GM12878 (cell line): Measurements from ENCODE around the gene RRBP1. TPM values are rescaled to one million over a fixed set of nuclear protein-coding genes. Genes with fewer than 3 reads are reported as not detected.

Experiments used
- ATAC-seq: fragments of 200-7000 bp; cut with Tn5 transposase; 3 replicates; pipeline ENCODE4 v1.9.1; 2020; ENCODE audit warnings: mild to moderate bottlenecking, moderate library complexity
- BruUV-seq: library from RNA; stranded (reverse); fragments of 400-500 nt; replicated peaks from 2 replicates; lab custom pipeline; 2021; lab: Mats Ljungman, UMichigan
- CTCF ChIA-PET: fragments of 300-600 bp; sonication (Branson Sonifier 250); formaldehyde crosslinking; extraction: SDS; loops from one replicate; lab custom pipeline; 2021; ENCODE audit warnings: inconsistent platforms; lab: Yijun Ruan, JAX
- POLR2A ChIA-PET: fragments of 350-600 bp; formaldehyde crosslinking; extraction: SDS; loops from one replicate; lab custom pipeline; 2021; ENCODE audit warnings: inconsistent platforms; lab: Charles Lee
- RAD21 ChIA-PET: fragments of 300-600 bp; sonication (Branson Sonifier 250); formaldehyde crosslinking; loops from one replicate; lab custom pipeline; 2023; ENCODE audit warnings: antibody characterized with exemption; ENCODE audit not compliant: unreplicated experiment; lab: Charles Lee
- SMC1A ChIA-PET: fragments of 300-600 bp; sonication (Branson Sonifier 250); formaldehyde crosslinking; loops from one replicate; lab custom pipeline; 2023; ENCODE audit not compliant: unreplicated experiment, uncharacterized antibody; lab: Charles Lee
- DNase-seq: peaks from one replicate; pipeline ENCODE4 v3.0.0-alpha.2; 2011; ENCODE audit warnings: low read depth, low spot score
- FAIRE-seq: peaks from 3 replicates; lab custom pipeline; 2011; peaks lifted over from hg19 to GRCh38; lab: Jason Lieb, UNC
- H2AFZ ChIP-seq: 2 replicates; pipeline ENCODE4 v1.6.0; 2011; ENCODE audit warnings: low read depth, low read length, control low read depth; ENCODE audit not compliant: control insufficient read depth
- H3K27ac ChIP-seq: 2 replicates; pipeline ENCODE4 v1.5.1; 2011; ENCODE audit warnings: control low read depth; ENCODE audit not compliant: control insufficient read depth, insufficient read depth
- H3K27me3 ChIP-seq, 2 experiments: replicated peaks in 1 of 2; 2 replicates each; pipeline versions ENCODE4 v1.6.0 to v1.6.1; 2011; ENCODE audit warnings: low read length in 1 of 2; ENCODE audit not compliant: control insufficient read depth in 2 of 2, insufficient read depth in 2 of 2
- H3K36me3 ChIP-seq, 2 experiments: 2 replicates each; pipeline ENCODE4 v1.5.1; 2011; ENCODE audit warnings: low read length in 1 of 2; ENCODE audit not compliant: control insufficient read depth in 2 of 2, insufficient read depth in 2 of 2
- H3K4me1 ChIP-seq: 2 replicates; pipeline ENCODE4 v1.6.1; 2011; ENCODE audit warnings: mild to moderate bottlenecking, low read length, moderate library complexity, mixed read lengths; ENCODE audit not compliant: control insufficient read depth, insufficient read depth
- H3K4me2 ChIP-seq: 2 replicates; pipeline ENCODE4 v1.6.0; 2011; ENCODE audit warnings: control low read depth; ENCODE audit not compliant: control insufficient read depth, insufficient read depth
- H3K4me3 ChIP-seq: fragments of 200-600 bp; sonication (generic); 2 replicates; pipeline ENCODE4 v1.5.1; 2016
- H3K79me2 ChIP-seq: 2 replicates; pipeline ENCODE4 v1.6.0; 2011; ENCODE audit warnings: low read length; ENCODE audit not compliant: control insufficient read depth, insufficient read depth
- H3K9ac ChIP-seq: 2 replicates; pipeline ENCODE4 v1.8.0; 2011; ENCODE audit warnings: low read length, control low read depth, mixed read lengths; ENCODE audit not compliant: control insufficient read depth, insufficient read depth
- H3K9me3 ChIP-seq: replicated peaks from 3 replicates; pipeline ENCODE4 v1.5.1; 2011; ENCODE audit warnings: mild to moderate bottlenecking, low read length; ENCODE audit not compliant: control insufficient read depth, insufficient read depth
- H4K20me1 ChIP-seq: 2 replicates; pipeline ENCODE4 v1.6.0; 2011; ENCODE audit not compliant: control insufficient read depth, insufficient read depth
- E4F1 ChIP-seq: fragments of 450-650 bp; IDR thresholded peaks from 2 replicates; pipeline ENCODE4 v1.6.1; 2018; ENCODE audit warnings: borderline replicate concordance, mild to moderate bottlenecking; ENCODE audit not compliant: partially characterized antibody
- JUND ChIP-seq: IDR thresholded peaks from 2 replicates; pipeline ENCODE4 v1.6.1; 2012; ENCODE audit warnings: low read depth, mild to moderate bottlenecking, low read length, improper control_type of control experiment, moderate library complexity
- NFYA ChIP-seq: IDR thresholded peaks from 2 replicates; pipeline ENCODE4 v1.6.1; 2011; ENCODE audit warnings: low read depth, mild to moderate bottlenecking, low read length, improper control_type of control experiment, borderline replicate concordance
- PKNOX1 ChIP-seq: fragments of 450-650 bp; IDR thresholded peaks from 2 replicates; pipeline ENCODE4 v1.6.1; 2016; ENCODE audit warnings: mild to moderate bottlenecking
- ZBTB11 ChIP-seq: fragments of 450-650 bp; formaldehyde crosslinking; IDR thresholded peaks from 2 replicates; pipeline ENCODE4 v1.5.0; 2022; ENCODE audit warnings: mild to moderate bottlenecking, missing genetic modification characterization
- WGBS: methylation state at CpG from one replicate; pipeline ENCODE4 v1.1.6; 2016; ENCODE audit warnings: low lambda C conversion rate; ENCODE audit not compliant: insufficient replicate concordance, insufficient coverage; ENCODE audit errors: missing lambda C conversion rate; 5-methylcytosine and 5-hydroxymethylcytosine counted together
- in situ Hi-C: fragments of 300-500 bp; cut with MboI; formaldehyde crosslinking; loops from 9 replicates; pipeline ENCODE4 v1.14.3; 2018; ENCODE audit warnings: mixed read lengths
- intact Hi-C: fragments of 100-400 bp; cut with micrococcal nuclease; formaldehyde crosslinking; loops from one replicate; pipeline ENCODE4 v1.14.2; 2022; ENCODE audit not compliant: unreplicated experiment
- polyA plus RNA-seq, 11 experiments: library from polyadenylated mRNA; depleted of rRNA in 4 of 11; unstranded in 6 of 11; stranded (reverse) in 5 of 11; fragments of >200 nt; fragmentation: Nextera tagmentation in 4 of 11; fragmentation: Illumina TruSeq in 1 of 11; extraction: Ambion mirVana in 4 of 11; extraction: Trizol in 1 of 11; gene quantifications; 1 replicate in 1 of 11; 2 replicates in 10 of 11; pipeline versions ENCODE4 v1.2.1 to v1.2.3, GENCODE V29; 2011 to 2016; ENCODE audit warnings: inconsistent platforms in 2 of 11, missing spikeins in 2 of 11, low read depth in 1 of 11
- total RNA-seq, 4 experiments: library from RNA; depleted of rRNA in 3 of 4; stranded (reverse); fragments of >200 nt in 3 of 4; fragmentation: Illumina TruSeq in 1 of 4; extraction: Trizol in 1 of 4; gene quantifications; 2 replicates each; pipeline versions ENCODE4 v1.2.1 to v1.2.3, GENCODE V29; 2013 to 2021

Gene RRBP1
- total and polyA plus RNA-seq, 10 of the 15 experiments (the other 5 are each of a cell fraction or from before 2014, with no cell fraction given) = 1.2 to 57.4 (median 24.6) TPM

GRCh38 chr20:17638835-17639407 lies 43.1 kb downstream of the RRBP1 start:
- in situ Hi-C loops = no loop called here

More at GRCh38 chr20:17638835-17639407, 43.1 kb downstream of the RRBP1 start:
- Histone ChIP-seq H3K79me2 (no peaks in the 10 kb centered on the region; the same call in 1 of the 2 replicates), H2AFZ (no peak overlapping the region), H3K27me3 (no peaks in the 10 kb centered on the region), H3K9ac (no peak overlapping the region), H3K27ac (no peak overlapping the region), H3K4me3 (no peak overlapping the region), H3K4me2 (no peak overlapping the region), H4K20me1 (no peaks in the 10 kb centered on the region), H3K4me1 (no peaks in the 10 kb centered on the region; the same call in 1 of the 2 replicates), H3K9me3 (no peaks in the 10 kb centered on the region), H3K36me3 (peaks cover 10 to 24% of the 10 kb centered on the region in 2 experiments)
- ChIA-PET RAD21 (no interaction called here), POLR2A (no interaction called here), SMC1A (no interaction called here), CTCF (no interaction called here)
- intact Hi-C loops = no loop called here
- DNase-seq = no peak
- BruUV-seq = no TSS peak
- no peak for ATAC-seq
- no peak for FAIRE-seq
- WGBS = 88% methylated on average over 6 of the region's 6 CpGs
- TF ChIP-seq E4F1 (no peak), ZBTB11 (CRISPR knock-in tag) (no peak), JUND (no peak), PKNOX1 (no peak), NFYA (no peak)
- TF ChIP-seq, all 136 proteins: peak for 0
